Measurements from ENCODE around the gene KCTD4. TPM values are rescaled to one million over a fixed set of nuclear protein-coding genes. Genes with fewer than 3 reads are reported as not detected.
A peak's percentile ranks its signal among the peaks of the same experiment; 100 is the strongest.

Gene KCTD4
- total RNA-seq, 1 donor from 2014 or later: 6.7 TPM

GRCh38 chr13:45178349-45179162 is 22.3 kb downstream of the KCTD4 start:
- peak; percentile 93 for DNase-seq (ENCODE audit: low read depth)

GRCh38 chr13:45174478-45174877 is 26.4 kb downstream of the KCTD4 start:
- no peak for DNase-seq (ENCODE audit: low read depth)

GRCh38 chr13:45168555-45168930 is 32.3 kb downstream of the KCTD4 start:
- DNase-seq (ENCODE audit: low read depth): no peak

GRCh38 chr13:45167611-45168554 is 33.0 kb downstream of the KCTD4 start:
- DNase-seq (ENCODE audit: low read depth): peak; percentile 99

GRCh38 chr13:45166858-45167257 is 34.0 kb downstream of the KCTD4 start:
- no peak for DNase-seq (ENCODE audit: low read depth)

GRCh38 chr13:45162821-45163220 is 38.0 kb downstream of the KCTD4 start:
- DNase-seq (ENCODE audit: low read depth): peak; percentile 99

- DNase-seq (ENCODE audit: low read depth): peak; percentile 58
Measured at GRCh38 chr13:45162194-45162593, 38.7 kb downstream of the KCTD4 start.

GRCh38 chr13:45156565-45157361 is 44.1 kb downstream of the KCTD4 start:
- DNase-seq (ENCODE audit: low read depth): no peak

- no peak for DNase-seq (ENCODE audit: low read depth)
Measured at GRCh38 chr13:45149964-45150363, 50.9 kb downstream of the KCTD4 start.

GRCh38 chr13:45143346-45143751 is 57.5 kb downstream of the KCTD4 start:
- no peak for DNase-seq (ENCODE audit: low read depth)

Other genes with a start within 250 kb of the KCTD4 start
- 2.6 and 5.2 TPM in 2 replicates for gene NUFIP1, start 211.6 kb downstream of the KCTD4 start, total RNA-seq
- gene GPALPP1, start 211.5 kb downstream of the KCTD4 start, total RNA-seq: 22.1 and 32.5 TPM in 2 replicates
- 60.1 and 65.6 TPM in 2 replicates for gene GTF2F2, start 80.5 kb downstream of the KCTD4 start, total RNA-seq
- 2,868 and 3,711 TPM in 2 replicates for gene TPT1, start 140.1 kb upstream of the KCTD4 start, total RNA-seq
- gene SLC25A30, start 217.3 kb upstream of the KCTD4 start, total RNA-seq: 49.8 and 75.9 TPM in 2 replicates

All from renal cortical epithelial cell (primary cell).